Uterus (tissue), 2 donors: ENCODE measurements around the gene SLCO2A1.

Experiments used
- CTCF ChIP-seq, 4 experiments: fragments of 200-600 bp in 2 of 4; fragments of 450-650 bp in 2 of 4; sonication (generic) in 2 of 4; IDR thresholded peaks; one replicate each; pipeline ENCODE4 v1.5.1; 2016 to 2019; ENCODE audit warnings: antibody characterized with exemption in 4 of 4, mild to moderate bottlenecking in 2 of 4, moderate library complexity in 1 of 4
- POLR2A ChIP-seq, 2 donors: fragments of 450-650 bp; IDR thresholded peaks; one replicate each; pipeline ENCODE4 v1.6.1; 2016; ENCODE audit warnings: antibody characterized with exemption in 2 of 2, mild to moderate bottlenecking in 1 of 2, moderate library complexity in 1 of 2

GRCh38 chr3:133980550-133980949 lies 49.2 kb downstream of the SLCO2A1 start:
- TF ChIP-seq CTCF (IDR thresholded peaks at IDR 0.05) (no peak), POLR2A (IDR thresholded peaks at IDR 0.05) (no peak)
